ENCODE measurements around the gene RCAN1.

DNA sequence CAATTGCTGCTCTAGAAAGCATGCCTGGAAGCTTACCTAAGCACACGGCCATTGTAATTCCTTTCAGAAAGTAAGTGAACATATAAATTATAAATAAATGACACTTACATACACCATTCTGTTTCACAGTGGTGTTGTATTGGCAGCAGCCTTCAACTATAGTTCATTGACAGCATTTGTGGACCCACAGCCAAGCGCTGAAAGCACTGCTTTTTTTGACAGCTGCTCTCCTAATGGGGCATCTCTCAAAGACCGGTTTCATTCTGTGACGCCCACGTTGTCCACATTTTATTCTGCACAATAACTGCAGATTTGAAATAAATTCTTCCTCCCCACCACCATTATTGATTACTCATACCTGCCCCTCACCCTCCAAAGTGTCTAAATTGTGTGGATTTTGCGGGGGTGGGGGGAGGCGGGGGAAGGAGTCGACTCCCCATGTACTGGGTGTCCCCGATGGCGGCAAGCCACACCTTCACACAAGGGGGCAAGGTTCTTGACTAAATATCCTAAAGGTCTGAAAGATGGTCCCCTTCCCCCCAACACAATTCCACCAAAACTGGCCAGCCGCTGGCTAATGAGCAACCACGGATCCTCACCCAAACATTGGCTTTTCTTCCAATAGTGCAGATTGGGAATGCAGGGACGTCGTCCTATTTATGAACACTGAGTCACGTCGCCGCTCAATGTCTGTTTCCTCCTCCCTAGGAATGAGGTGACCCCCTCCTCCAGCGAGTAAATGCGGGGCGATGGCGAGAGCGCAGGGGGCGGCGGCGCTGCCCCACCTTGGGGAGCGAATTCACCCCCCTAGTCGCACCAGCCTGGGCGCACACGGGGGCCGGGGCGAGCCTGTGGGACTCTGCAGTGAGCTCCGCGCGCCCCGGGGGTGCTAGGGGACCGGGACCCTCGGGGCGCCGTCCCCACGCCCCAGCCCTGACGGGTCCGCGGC lies 960 bp downstream of the RCAN1 start:
- TF ChIP-seq, protein P1, sequence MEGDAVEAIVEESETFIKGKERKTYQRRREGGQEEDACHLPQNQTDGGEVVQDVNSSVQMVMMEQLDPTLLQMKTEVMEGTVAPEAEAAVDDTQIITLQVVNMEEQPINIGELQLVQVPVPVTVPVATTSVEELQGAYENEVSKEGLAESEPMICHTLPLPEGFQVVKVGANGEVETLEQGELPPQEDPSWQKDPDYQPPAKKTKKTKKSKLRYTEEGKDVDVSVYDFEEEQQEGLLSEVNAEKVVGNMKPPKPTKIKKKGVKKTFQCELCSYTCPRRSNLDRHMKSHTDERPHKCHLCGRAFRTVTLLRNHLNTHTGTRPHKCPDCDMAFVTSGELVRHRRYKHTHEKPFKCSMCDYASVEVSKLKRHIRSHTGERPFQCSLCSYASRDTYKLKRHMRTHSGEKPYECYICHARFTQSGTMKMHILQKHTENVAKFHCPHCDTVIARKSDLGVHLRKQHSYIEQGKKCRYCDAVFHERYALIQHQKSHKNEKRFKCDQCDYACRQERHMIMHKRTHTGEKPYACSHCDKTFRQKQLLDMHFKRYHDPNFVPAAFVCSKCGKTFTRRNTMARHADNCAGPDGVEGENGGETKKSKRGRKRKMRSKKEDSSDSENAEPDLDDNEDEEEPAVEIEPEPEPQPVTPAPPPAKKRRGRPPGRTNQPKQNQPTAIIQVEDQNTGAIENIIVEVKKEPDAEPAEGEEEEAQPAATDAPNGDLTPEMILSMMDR (IDR thresholded peaks at IDR 0.05): no peak
- TF ChIP-seq ZFX (IDR thresholded peaks at IDR 0.05; ENCODE audit: borderline replicate concordance): no peak
